Measurements from ENCODE around the gene NDST1.

The NDST1 gene

DNA sequence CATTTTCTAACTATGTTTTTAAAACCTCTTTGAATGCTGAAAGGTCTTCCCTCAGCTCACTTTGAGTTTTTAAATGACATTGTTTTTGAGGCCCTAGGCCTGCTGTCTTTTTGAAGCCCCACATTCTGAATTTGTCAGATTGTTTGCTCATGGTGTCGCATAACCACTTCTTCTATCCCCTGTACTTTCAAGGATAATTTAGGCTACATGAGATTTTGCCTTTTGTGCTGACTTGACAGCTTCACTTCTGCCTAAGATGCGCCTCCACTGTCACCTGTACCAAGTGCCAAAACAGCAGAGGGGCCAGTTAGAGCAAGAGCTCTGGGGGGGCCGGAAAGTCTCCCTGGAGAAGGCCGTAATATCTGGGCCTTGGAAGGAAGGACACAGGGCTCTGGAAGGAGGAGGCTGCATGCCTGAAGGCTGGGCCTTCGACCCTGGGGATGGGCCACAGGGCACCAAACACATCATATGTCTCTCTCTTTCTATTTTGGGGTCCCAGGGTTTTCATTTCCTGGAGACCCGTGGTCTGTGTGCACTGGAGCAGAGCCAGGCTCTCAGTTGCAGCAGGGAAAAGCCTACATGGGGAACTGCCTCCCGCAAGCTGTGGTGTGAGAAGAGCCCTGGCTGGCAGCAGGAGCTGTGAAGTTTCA lies 49.1 kb downstream of the NDST1 start:
- TF ChIP-seq, protein P1, sequence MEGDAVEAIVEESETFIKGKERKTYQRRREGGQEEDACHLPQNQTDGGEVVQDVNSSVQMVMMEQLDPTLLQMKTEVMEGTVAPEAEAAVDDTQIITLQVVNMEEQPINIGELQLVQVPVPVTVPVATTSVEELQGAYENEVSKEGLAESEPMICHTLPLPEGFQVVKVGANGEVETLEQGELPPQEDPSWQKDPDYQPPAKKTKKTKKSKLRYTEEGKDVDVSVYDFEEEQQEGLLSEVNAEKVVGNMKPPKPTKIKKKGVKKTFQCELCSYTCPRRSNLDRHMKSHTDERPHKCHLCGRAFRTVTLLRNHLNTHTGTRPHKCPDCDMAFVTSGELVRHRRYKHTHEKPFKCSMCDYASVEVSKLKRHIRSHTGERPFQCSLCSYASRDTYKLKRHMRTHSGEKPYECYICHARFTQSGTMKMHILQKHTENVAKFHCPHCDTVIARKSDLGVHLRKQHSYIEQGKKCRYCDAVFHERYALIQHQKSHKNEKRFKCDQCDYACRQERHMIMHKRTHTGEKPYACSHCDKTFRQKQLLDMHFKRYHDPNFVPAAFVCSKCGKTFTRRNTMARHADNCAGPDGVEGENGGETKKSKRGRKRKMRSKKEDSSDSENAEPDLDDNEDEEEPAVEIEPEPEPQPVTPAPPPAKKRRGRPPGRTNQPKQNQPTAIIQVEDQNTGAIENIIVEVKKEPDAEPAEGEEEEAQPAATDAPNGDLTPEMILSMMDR (IDR thresholded peaks at IDR 0.05) = no peak
- no peak for TF ChIP-seq ZFX (IDR thresholded peaks at IDR 0.05; ENCODE audit: borderline replicate concordance)
- H3K27ac ChIP-seq = no peak overlapping the region

DNA sequence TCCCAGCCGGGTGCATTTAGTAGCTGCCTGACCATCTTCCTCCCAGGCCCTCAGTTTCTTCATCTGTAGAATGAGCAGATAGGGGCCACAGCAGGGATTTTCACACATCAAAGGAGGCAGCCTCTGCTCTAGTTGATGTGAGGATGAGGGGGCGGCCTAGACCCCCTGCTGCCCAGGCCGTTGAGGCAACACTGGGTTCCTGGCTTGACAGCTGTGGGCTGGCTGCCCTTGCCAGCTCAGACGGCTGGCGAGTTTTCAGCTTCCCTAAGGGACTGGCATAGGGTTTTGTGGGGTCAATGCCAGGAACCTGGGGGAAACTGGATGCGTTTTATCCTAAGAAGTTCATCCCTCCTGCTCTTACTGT lies 49.6 kb downstream of the NDST1 start:
- H3K27ac ChIP-seq = no peak overlapping the region
- TF ChIP-seq, protein P1 (IDR thresholded peaks at IDR 0.05) = no peak
- no peak for TF ChIP-seq ZFX (IDR thresholded peaks at IDR 0.05; ENCODE audit: borderline replicate concordance)

DNA sequence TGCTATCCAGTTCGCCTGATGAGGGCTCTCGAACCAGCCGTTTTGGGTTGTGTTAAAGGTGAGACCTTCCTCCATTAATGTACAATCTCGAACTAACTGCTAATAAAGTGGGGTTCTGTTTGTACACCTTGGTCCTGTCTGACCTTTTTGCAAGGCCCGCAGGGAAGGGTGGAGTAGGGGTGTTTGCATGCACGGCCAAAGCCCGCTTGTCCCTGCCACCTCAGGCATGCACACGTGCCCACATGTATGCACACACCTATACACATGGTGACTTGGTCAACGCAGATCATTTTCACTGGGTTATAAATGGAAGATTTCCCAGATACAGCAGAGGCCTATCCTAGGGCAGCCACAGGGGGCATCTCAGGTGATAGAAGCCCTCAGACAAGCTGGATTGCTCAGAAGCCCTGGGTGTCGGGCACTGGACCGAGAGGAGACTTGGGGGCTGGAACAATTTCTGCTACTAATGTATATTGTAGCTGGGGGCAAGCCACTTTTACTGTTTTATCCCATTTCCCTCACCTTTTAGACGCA lies 50.2 kb downstream of the NDST1 start:
- H3K27ac ChIP-seq = no peak overlapping the region
- TF ChIP-seq, protein P1 (IDR thresholded peaks at IDR 0.05) = no peak
- TF ChIP-seq ZFX (IDR thresholded peaks at IDR 0.05; ENCODE audit: borderline replicate concordance) = no peak

DNA sequence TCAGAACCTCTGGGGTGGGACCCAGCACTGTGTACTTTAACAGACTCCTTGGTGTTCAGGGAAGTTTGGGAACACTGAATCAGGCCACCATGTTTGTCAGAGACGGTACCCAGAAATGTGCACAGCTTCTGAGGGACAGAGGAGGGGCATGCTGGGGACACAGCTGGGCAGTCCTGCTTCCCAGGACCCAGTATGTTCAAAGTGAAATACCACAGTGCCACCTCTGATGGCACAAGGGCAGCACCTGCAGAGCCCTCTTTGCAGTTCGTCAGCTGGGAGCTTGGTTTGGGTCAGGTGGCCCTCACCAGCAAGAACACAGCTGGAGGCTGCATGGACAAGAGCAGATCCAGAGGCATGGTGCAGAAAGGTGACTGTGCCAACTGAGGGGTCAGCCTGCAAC lies 51.2 kb downstream of the NDST1 start:
- no peak overlapping the region for H3K27ac ChIP-seq
- TF ChIP-seq, protein P1 (IDR thresholded peaks at IDR 0.05) = no peak
- TF ChIP-seq ZFX (IDR thresholded peaks at IDR 0.05; ENCODE audit: borderline replicate concordance) = no peak

DNA sequence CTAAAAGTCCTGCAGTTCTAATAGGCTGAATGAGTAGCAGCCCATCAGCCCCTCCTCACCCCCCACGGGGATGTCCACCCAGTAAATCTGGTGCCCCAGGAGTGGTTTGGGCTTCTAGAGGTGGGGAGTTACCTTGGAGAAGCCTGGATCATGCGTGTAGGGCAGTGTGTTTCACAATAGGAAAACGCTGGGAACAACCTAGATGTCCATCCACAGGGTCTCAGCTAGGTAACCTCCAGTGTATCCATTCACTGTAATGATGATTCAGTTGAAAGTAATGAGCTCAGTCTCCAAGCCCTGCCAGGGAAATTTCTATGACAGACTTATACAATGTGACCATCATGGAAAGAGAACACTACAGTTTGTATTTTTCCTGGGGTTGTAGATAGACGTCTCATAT lies 51.8 kb downstream of the NDST1 start:
- H3K27ac ChIP-seq = no peak overlapping the region
- TF ChIP-seq, protein P1 (IDR thresholded peaks at IDR 0.05) = no peak
- no peak for TF ChIP-seq ZFX (IDR thresholded peaks at IDR 0.05; ENCODE audit: borderline replicate concordance)

DNA sequence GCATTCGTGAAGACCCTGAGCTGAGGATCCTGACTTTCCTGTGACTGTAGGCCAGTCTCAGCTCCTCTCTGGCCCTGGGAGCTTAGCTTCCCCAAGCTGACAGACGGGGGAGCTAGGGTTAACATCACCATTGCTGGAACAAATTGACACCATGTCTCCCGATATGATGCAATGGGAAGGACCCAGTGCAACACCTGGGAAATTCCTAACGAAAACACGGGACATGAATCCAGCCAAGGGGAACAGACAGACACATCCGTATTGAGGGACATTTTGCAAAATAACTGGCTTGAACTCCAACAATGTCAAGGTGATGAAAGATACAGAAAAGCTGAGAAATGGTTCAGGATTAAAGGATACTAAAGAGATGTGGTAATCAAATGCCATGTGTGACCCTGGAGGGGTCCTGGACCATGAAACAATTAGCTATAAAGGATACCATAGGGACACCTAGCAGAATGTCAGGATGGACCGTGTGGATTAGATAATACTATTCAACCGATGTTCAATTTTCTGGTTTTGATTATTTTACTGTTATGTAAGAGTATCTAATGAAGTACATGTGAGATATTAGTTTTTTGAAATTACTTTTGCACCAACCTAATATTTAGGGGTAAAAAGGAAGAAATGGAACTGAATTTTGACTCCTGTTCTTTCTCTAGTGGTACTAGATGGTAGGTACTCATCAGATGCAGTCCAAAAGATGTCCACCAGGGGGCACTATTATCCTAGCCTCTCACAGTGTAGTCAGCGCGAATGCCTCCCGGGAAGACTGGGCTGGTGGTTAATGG lies 52.7 kb downstream of the NDST1 start:
- no peak overlapping the region for H3K27ac ChIP-seq
- TF ChIP-seq, protein P1 (IDR thresholded peaks at IDR 0.05) = peak; percentile 89
- no peak for TF ChIP-seq ZFX (IDR thresholded peaks at IDR 0.05; ENCODE audit: borderline replicate concordance)

DNA sequence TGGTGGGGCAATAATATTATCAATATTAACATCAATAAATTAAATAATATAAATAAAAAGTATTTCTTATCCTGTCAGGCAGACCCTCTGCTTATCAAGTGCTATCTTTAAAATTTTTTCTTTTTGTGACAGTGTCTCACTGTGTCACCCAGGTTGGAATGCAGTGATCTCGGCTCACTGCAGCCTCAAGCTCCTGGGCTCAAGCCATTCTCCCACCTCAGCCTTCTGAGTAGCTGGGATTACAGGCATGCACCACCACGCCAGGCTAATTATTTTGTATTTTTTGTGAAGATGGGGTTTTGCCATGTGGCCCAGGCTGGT lies 53.2 kb downstream of the NDST1 start:
- TF ChIP-seq ZFX (IDR thresholded peaks at IDR 0.05; ENCODE audit: borderline replicate concordance) = no peak
- TF ChIP-seq, protein P1 (IDR thresholded peaks at IDR 0.05) = peak; percentile 50

More for the DNA sequence above, 53.2 kb downstream of the NDST1 start:
- no peak overlapping the region for H3K27ac ChIP-seq

Measured in 22Rv1 (cell line).